GM12874 (cell line): ENCODE measurements around the gene CLEC14A.

Experiments used
- TF ChIP-seq, protein P1 (sequence below): IDR thresholded peaks from 2 replicates; pipeline ENCODE4 v1.5.1; 2011; ENCODE audit warnings: low read depth, mild to moderate bottlenecking, control low read depth, low read length, moderate library complexity; ENCODE audit not compliant: insufficient read depth

Gene CLEC14A

DNA sequence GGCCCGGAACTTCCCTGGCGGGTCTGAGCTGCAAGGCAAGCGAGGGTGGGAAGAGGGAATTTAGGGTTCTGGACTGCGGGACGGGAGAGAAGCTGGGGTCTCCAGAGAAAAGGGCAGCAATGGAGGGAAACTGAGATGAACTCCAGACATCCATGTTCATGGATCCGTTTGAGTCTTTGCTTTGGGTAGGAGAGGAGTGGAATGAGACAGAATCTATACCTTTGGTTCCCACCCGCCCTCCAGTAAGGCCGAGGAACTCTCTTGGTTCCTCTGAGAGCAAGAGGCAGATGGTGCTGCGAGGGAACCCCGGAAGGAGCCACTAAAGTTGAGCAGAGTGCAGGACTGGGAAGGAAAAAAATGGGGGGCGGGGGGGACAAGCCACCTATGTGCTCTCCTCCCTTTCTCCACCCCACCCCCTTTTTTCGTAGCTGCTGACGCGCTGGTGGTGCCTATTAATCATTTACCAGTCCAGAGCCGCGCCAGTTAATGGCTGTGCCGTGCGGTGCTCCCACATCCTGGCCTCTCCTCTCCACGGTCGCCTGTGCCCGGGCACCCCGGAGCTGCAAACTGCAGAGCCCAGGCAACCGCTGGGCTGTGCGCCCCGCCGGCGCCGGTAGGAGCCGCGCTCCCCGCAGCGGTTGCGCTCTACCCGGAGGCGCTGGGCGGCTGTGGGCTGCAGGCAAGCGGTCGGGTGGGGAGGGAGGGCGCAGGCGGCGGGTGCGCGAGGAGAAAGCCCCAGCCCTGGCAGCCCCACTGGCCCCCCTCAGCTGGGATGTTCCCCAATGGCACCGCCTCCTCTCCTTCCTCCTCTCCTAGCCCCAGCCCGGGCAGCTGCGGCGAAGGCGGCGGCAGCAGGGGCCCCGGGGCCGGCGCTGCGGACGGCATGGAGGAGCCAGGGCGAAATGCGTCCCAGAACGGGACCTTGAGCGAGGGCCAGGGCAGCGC is 47.0 kb downstream of the CLEC14A start:
- TF ChIP-seq, protein P1, sequence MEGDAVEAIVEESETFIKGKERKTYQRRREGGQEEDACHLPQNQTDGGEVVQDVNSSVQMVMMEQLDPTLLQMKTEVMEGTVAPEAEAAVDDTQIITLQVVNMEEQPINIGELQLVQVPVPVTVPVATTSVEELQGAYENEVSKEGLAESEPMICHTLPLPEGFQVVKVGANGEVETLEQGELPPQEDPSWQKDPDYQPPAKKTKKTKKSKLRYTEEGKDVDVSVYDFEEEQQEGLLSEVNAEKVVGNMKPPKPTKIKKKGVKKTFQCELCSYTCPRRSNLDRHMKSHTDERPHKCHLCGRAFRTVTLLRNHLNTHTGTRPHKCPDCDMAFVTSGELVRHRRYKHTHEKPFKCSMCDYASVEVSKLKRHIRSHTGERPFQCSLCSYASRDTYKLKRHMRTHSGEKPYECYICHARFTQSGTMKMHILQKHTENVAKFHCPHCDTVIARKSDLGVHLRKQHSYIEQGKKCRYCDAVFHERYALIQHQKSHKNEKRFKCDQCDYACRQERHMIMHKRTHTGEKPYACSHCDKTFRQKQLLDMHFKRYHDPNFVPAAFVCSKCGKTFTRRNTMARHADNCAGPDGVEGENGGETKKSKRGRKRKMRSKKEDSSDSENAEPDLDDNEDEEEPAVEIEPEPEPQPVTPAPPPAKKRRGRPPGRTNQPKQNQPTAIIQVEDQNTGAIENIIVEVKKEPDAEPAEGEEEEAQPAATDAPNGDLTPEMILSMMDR: no peak

DNA sequence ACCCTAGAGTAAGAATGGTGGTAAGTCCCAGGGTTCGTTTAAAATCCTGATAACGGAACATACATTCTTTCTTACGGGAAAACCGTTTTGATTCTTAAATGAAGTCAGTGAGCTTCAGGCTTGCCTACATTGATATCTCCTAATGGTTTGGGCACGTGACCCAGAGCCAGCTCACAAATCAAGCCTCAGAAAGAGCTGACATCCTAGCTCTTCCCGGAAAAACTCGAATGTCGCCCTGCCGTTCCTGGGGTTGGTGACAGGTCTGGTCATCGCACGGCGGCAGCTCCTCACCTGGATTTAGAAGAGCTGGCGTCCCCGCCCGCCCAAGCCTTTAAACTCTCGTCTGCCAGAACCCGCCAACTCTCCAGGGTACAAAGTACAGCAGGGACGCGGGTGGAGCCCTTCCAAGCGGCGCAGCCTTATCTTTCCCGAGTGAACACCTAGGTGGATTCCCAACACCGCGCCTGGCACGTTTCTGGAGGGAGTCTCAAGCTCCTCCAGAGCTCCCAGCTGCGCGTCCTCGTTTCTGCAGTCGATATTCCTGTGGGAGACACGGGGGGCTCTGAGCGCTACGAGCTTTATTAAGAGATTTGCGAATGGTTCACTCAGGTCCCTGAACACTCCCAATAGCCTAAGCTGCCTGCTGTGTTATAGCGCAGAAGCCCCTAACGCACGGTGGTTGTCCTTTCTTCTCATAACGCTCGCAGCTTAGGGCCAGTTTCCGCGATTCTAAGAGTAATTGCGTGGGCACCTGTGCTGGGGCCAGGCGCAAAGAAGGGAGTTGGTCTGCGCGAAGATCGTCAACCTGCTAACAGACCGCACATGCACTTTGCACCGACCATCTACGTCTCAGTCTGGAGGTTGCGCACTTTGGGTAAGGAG is 47.9 kb downstream of the CLEC14A start, which contains the start of gene SSTR1:
Gene SSTR1, plus strand, starts transcription at position 169 of the 882 bp plus-strand sequence. CDS start 1,486 bp downstream, outside the sequence.
- TF ChIP-seq, protein P1: no peak

DNA sequence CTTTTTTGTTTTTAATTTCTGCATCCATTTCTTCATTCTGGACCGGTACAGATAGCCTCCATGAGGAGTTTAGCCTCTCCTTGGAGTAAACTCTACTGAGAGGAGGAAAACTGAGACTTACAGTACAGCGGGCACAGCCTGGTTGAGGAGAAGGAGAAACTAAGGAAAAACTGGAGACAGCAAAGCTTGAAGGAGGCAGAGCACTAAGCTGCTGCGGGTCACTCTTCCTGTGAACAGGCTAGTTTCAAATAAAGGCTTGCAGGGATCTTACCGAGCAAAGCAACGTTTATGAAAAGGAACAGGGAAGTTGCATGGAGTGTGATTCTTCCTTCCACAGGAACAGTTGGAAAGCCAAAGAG is 48.5 kb downstream of the CLEC14A start:
- TF ChIP-seq, protein P1: no peak

DNA sequence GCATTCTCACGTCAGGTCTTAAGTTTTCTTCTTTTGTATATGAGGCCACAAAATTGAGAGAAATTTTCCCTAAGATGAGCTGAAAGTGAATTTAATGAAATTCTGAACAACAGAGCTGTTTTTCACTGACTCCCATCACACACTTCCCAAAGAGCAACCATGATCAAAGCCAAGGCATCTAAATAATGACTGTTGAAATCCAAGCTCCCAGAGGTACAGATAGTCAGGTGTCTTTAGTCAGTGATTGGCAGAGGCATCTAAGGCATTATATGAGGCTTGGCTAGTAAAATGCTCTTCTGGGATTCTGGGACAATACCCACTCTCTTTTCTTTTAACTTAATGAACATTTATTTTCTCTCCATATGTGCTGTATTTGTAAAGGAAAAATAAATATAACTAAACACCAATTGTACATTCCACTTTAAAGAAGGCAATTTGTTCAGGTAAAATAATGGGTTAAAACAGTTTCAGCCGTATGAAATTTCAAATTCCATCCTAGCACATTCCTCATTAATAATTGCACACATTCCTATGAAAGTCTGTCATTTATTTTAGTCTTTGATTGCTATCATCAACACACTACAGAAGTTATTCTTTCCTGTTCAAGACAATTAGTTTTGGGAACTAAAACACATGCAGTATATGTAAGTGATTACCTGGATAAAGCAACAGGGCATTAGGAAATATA is 49.1 kb downstream of the CLEC14A start:
- TF ChIP-seq, protein P1: no peak

DNA sequence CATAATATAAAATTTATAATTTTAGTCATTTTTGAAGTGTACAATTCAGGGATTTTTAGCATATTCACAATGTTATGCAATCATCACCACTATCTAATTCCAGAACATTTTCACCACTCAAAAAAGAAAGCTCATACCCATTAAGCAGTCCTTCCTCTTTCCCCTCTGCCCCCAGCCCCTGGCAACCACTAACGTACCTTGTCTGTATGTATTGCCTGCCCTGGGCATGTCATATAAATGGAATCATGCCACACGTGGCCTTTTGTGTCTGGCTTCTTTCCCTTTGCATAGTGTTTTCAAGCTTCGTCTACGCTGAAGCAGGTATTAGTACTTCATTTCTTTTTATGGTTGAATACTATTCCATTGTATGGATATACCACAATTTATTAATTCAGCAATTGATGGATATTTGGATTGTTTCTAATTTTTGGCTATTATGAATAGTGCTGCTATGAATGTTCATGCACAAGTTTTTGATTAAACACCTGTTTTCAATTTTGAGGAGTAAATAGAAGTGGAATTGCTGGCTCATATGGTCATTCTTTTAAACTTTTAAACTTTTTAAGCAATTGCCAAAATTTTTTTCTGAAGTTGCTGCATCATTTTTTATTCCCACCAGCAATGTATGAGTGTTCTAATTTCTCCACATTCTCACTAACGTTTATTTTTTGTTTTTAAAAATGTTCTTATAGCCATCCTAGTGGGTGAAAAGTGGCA is 49.8 kb downstream of the CLEC14A start:
- TF ChIP-seq, protein P1: no peak

DNA sequence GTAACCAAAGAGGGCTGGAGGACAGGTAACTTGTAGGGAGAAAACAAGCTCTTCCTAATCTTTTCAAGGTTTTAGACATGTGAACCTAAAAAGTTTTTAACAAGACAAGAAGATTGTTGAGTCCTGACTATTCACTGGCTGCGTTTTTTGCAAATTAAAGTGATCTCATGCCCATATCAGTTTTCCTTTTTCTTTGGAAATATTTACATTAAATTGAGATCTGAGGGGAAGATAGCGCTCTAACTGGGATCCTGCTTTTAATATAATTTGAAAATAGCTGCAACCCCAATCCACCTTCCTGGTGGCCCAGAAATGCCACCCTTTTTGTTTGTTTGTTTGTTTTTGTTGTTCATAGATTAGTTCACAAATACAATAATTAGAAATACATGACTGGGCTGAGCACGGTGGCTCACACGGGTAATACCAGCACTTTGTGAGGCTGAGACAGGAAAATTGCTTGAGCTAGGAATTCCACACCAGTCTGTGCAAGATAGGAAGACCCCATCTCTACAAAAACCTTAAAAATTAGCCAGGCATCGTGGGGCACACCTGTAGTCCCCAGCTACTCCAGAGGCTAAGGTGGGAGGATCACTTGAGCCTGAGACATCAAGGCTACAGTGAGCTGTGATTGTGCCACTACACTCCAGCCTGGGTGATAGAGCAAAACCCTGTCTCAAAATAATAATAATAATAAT is 50.6 kb downstream of the CLEC14A start:
- TF ChIP-seq, protein P1: no peak
